NOMO-1 treated with dmso at 0.1 percent for 144 hours (cell line): ENCODE results near the gene AMY1B.
"Not testable (repeated sequence)": the region's sequence is repeated elsewhere in the genome, so short reads cannot be mapped to it uniquely, and the experiment has no call there.

Experiments
- DNase-seq: peaks from one replicate; lab custom pipeline; 2025; ENCODE audit not compliant: unreplicated experiment; lab: John Stamatoyannopoulos, UW

AMY1B gene

DNA sequence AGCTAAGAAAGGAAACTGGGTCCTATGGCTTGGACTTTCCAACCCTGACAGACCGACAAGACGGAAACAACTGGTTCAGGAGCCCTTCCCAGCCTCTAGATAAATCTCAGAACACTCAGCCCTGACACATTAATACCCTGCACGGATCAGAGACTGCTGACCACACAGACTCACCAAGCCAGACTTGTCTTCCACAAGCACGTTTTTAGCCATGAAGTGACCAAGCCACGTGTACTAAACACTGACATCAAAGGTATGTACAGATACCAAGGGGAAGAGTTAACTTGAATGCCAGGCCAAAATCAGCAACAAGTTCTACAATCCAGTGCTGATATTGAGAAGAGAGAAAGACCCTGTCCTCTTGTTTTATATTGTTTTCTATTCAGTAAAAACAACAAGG is at the start of gene AMY1B:
TSS of gene AMY1B (minus strand) at position 101 of the 400 bp plus-strand sequence. CDS start 571 bp downstream, outside the sequence.
- DNase-seq = not testable (repeated sequence)

DNA sequence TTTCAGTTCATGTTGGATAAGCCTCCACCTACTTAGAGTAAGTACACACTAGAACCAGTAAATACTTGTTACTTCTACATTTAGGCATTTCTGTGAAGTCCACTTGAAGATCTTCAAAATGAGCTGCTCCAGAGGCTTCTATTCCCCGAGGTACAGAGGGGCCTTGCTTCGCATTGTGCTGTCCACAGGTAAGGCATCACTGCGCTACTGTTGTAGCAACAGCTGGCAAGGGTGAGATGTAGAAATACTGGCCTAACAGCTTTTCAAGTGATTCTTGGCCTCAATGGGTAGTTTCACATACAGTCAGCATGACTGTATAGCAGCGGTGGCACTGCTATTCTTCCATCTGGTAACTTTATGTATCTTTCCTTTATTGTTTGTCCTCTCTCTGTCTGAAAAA is 49.0 kb upstream of the AMY1B start:
- DNase-seq = not testable (repeated sequence)

DNA sequence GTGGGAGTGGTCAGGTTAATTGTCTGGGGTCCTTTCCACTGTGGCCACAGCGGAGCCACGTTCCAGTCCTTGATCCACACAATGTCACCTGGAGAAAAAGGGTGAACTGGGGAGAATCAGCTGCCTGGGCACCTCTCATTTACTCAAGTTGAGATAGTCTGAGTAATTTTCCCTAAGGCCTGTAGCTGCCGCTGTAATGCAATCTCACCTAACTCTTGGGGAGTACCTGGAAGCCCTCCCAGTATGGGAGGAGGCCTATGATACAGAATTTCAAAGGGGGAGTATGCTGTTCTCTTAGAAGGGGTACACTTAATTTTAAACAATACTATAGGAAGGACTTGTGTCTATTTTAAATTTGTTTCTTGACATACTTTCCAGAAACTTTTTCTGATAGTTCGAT is 48.4 kb upstream of the AMY1B start:
- not testable (repeated sequence) for DNase-seq

DNA sequence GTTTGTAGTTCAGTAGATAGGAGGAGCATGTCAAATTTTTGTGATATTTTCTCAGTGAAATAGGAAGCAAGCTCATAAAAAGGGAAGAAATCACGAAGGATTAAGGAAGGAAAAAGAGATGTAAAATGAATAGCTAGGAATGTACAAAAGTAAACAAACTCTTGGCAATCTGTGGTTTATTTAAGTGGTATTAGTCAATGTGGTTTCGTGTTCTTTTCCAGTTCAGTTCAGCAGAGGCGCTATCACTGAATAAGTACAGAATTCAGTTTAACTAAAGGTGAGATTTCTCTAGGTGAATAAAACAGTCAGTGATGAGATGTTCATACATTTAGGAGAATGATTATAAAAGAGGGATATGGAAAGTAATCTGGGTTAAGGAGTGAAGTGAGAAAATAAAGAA is 42.0 kb upstream of the AMY1B start:
- DNase-seq = not testable (repeated sequence)

DNA sequence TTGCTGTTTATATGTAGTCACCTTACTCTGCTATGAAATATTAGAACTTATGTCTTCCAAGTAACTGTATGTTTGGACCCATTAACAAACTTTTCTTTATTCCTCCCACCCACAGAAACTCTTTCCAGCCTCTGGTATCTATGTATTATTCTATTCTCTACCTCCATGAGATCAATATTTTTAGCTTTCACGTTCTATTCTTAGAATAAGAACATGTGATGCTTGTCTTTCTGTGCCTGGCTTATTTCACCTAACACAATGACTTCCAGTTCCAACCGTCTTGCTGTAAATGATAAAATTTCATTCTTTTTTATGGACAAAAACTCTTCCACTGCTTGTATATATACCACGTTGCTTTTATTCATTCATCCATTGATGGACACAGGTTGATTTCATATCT is 39.3 kb upstream of the AMY1B start:
- not testable (repeated sequence) for DNase-seq

DNA sequence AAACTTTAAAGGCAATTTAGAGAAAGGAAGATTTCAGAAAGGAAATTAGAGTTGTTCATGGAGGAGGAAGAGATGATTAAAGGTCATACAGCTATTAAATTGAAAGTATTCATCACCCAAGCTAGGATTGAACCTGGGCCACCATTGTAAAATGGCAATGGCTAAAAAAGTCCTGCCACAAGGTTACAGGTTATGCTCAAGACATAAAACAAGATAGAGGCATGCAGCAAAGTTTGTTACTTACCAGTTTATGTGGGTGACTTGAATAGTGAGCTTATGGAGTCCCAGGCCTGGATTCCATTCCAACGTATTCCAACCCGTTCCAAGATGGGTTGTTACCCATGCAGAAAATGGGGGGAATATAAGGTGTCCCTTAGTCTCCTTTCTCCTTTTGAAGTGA is 25.5 kb upstream of the AMY1B start:
- DNase-seq = not testable (repeated sequence)

DNA sequence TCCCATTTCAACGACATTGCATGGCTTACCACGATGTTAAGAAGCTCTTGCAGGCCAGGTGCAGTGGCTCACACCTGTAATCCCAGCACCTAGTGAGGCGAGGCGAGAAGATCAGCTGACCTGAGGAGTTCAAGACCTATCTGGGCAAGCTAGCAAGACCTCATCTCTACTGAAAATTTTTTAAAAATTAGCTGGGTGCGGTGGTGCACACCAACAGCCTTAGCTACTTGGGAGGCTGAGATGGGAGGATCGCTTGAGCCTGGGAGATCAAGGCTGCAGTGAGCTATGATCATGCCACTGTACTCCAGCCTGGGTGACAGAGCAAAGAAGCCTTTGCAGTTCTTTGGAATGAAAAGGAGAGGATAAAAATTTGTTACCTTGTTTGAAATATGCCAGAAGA is 21.4 kb upstream of the AMY1B start:
- DNase-seq = not testable (repeated sequence)

DNA sequence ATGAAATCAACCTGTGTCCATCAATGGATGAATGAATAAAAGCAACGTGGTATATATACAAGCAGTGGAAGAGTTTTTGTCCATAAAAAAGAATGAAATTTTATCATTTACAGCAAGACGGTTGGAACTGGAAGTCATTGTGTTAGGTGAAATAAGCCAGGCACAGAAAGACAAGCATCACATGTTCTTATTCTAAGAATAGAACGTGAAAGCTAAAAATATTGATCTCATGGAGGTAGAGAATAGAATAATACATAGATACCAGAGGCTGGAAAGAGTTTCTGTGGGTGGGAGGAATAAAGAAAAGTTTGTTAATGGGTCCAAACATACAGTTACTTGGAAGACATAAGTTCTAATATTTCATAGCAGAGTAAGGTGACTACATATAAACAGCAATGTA is 14.4 kb upstream of the AMY1B start:
- not testable (repeated sequence) for DNase-seq

DNA sequence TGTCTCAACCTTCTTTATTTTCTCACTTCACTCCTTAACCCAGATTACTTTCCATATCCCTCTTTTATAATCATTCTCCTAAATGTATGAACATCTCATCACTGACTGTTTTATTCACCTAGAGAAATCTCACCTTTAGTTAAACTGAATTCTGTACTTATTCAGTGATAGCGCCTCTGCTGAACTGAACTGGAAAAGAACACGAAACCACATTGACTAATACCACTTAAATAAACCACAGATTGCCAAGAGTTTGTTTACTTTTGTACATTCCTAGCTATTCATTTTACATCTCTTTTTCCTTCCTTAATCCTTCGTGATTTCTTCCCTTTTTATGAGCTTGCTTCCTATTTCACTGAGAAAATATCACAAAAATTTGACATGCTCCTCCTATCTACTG is 11.7 kb upstream of the AMY1B start:
- not testable (repeated sequence) for DNase-seq

DNA sequence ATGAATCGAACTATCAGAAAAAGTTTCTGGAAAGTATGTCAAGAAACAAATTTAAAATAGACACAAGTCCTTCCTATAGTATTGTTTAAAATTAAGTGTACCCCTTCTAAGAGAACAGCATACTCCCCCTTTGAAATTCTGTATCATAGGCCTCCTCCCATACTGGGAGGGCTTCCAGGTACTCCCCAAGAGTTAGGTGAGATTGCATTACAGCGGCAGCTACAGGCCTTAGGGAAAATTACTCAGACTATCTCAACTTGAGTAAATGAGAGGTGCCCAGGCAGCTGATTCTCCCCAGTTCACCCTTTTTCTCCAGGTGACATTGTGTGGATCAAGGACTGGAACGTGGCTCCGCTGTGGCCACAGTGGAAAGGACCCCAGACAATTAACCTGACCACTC is 5.2 kb upstream of the AMY1B start:
- not testable (repeated sequence) for DNase-seq

DNA sequence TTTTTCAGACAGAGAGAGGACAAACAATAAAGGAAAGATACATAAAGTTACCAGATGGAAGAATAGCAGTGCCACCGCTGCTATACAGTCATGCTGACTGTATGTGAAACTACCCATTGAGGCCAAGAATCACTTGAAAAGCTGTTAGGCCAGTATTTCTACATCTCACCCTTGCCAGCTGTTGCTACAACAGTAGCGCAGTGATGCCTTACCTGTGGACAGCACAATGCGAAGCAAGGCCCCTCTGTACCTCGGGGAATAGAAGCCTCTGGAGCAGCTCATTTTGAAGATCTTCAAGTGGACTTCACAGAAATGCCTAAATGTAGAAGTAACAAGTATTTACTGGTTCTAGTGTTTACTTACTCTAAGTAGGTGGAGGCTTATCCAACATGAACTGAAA is 4.7 kb upstream of the AMY1B start:
- not testable (repeated sequence) for DNase-seq

DNA sequence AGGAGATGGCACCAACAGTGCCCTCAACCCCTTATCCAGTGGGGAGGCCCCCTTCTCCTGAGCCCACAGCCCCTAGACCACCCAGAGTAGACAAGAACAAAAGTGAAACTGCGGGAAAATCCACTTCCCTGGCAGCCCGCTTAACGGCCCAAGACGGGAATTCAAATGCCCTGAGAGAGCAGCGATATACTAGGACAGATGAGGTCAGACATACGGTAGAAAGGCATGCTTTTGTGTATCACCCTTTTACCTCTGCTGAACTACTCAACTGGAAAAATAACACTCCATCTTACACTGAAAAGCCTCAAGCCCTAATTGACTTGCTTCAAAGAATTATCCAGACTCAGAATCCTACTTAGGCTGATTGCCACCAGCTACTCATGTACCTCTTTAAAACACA is 1.4 kb upstream of the AMY1B start:
- not testable (repeated sequence) for DNase-seq

DNA sequence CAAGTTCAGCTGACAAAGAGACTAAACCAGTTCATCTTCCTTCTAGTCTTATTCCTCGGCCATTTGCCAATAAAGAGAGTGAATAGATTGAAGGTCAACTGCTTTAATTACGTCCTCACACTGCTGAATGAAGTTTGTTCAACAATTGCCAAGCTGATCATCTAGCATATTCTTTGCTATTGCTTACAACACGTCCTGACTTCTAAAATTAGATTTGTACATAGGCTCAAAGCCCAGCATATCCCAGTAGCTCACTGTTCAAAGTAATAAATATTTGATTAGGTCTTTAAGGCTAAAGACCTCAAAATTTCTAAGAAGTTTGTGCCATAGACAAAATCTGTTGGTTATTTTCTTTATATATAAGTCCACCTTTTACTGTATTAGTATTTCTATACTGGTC is 19.7 kb downstream of the AMY1B start:
- not testable (repeated sequence) for DNase-seq

DNA sequence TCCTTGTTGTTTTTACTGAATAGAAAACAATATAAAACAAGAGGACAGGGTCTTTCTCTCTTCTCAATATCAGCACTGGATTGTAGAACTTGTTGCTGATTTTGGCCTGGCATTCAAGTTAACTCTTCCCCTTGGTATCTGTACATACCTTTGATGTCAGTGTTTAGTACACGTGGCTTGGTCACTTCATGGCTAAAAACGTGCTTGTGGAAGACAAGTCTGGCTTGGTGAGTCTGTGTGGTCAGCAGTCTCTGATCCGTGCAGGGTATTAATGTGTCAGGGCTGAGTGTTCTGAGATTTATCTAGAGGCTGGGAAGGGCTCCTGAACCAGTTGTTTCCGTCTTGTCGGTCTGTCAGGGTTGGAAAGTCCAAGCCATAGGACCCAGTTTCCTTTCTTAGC is 40.5 kb downstream of the AMY1B start, which contains the start of gene AMY1A:
TSS of gene AMY1A (plus strand) at position 301 of the 400 bp plus-strand sequence. CDS start 571 bp downstream, outside the sequence.
- DNase-seq = not testable (repeated sequence)

DNA sequence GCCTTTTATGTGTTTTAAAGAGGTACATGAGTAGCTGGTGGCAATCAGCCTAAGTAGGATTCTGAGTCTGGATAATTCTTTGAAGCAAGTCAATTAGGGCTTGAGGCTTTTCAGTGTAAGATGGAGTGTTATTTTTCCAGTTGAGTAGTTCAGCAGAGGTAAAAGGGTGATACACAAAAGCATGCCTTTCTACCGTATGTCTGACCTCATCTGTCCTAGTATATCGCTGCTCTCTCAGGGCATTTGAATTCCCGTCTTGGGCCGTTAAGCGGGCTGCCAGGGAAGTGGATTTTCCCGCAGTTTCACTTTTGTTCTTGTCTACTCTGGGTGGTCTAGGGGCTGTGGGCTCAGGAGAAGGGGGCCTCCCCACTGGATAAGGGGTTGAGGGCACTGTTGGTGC is 41.9 kb downstream of the AMY1B start:
- not testable (repeated sequence) for DNase-seq

DNA sequence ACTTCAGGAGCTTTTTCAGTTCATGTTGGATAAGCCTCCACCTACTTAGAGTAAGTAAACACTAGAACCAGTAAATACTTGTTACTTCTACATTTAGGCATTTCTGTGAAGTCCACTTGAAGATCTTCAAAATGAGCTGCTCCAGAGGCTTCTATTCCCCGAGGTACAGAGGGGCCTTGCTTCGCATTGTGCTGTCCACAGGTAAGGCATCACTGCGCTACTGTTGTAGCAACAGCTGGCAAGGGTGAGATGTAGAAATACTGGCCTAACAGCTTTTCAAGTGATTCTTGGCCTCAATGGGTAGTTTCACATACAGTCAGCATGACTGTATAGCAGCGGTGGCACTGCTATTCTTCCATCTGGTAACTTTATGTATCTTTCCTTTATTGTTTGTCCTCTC is 45.1 kb downstream of the AMY1B start:
- DNase-seq = not testable (repeated sequence)

DNA sequence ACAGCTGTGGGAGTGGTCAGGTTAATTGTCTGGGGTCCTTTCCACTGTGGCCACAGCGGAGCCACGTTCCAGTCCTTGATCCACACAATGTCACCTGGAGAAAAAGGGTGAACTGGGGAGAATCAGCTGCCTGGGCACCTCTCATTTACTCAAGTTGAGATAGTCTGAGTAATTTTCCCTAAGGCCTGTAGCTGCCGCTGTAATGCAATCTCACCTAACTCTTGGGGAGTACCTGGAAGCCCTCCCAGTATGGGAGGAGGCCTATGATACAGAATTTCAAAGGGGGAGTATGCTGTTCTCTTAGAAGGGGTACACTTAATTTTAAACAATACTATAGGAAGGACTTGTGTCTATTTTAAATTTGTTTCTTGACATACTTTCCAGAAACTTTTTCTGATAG is 45.7 kb downstream of the AMY1B start:
- DNase-seq = not testable (repeated sequence)

DNA sequence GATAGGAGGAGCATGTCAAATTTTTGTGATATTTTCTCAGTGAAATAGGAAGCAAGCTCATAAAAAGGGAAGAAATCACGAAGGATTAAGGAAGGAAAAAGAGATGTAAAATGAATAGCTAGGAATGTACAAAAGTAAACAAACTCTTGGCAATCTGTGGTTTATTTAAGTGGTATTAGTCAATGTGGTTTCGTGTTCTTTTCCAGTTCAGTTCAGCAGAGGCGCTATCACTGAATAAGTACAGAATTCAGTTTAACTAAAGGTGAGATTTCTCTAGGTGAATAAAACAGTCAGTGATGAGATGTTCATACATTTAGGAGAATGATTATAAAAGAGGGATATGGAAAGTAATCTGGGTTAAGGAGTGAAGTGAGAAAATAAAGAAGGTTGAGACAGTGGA is 52.1 kb downstream of the AMY1B start:
- DNase-seq = not testable (repeated sequence)

DNA sequence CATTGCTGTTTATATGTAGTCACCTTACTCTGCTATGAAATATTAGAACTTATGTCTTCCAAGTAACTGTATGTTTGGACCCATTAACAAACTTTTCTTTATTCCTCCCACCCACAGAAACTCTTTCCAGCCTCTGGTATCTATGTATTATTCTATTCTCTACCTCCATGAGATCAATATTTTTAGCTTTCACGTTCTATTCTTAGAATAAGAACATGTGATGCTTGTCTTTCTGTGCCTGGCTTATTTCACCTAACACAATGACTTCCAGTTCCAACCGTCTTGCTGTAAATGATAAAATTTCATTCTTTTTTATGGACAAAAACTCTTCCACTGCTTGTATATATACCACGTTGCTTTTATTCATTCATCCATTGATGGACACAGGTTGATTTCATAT is 54.8 kb downstream of the AMY1B start:
- DNase-seq = not testable (repeated sequence)
